GM19463 (cell line): Measurements from ENCODE around the gene METTL25.
"Not testable (repeated sequence)": the region's sequence is repeated elsewhere in the genome, so short reads cannot be mapped to it uniquely, and the experiment has no call there.

ENCODE experiments used
- ATAC-seq: cut with Tn5 transposase; IDR thresholded peaks from one replicate; pipeline ENCODE4 v1.9.1; 2021; ENCODE audit warnings: mild to moderate bottlenecking, moderate library complexity; ENCODE audit not compliant: unreplicated experiment

Gene METTL25

GRCh38 chr12:82358200-82359114 lies at the start of gene METTL25, which contains the start of gene CCDC59:
TSS of gene METTL25 (plus strand) at chr12:82358529. CDS start at chr12:82358566, 37 bp downstream.
TSS of gene CCDC59 (minus strand) at chr12:82358387. CDS start at chr12:82358376, 11 bp downstream.
- peak; percentile 86 for ATAC-seq

- no peak for ATAC-seq
Measured at GRCh38 chr12:82314406-82314892, 43.9 kb upstream of the METTL25 start.

GRCh38 chr12:82319276-82319675 lies 39.1 kb upstream of the METTL25 start:
- ATAC-seq, result no peak

GRCh38 chr12:82325540-82326336 lies 32.6 kb upstream of the METTL25 start:
- ATAC-seq, result no peak

GRCh38 chr12:82326905-82327503 lies 31.3 kb upstream of the METTL25 start:
- no peak for ATAC-seq

- ATAC-seq, result no peak
Measured at GRCh38 chr12:82327861-82328260, 30.5 kb upstream of the METTL25 start.

- no peak for ATAC-seq
Measured at GRCh38 chr12:82329508-82329907, 28.8 kb upstream of the METTL25 start.

GRCh38 chr12:82350161-82350560 lies 8.2 kb upstream of the METTL25 start:
- no peak for ATAC-seq

GRCh38 chr12:82351390-82351789 lies 6.9 kb upstream of the METTL25 start:
- ATAC-seq, result no peak

- ATAC-seq, result no peak
Measured at GRCh38 chr12:82357340-82357739, 989 bp upstream of the METTL25 start.

- no peak for ATAC-seq
Measured at GRCh38 chr12:82357845-82358199, 507 bp upstream of the METTL25 start.

GRCh38 chr12:82359115-82359478 lies 768 bp downstream of the METTL25 start:
- peak; percentile 7 for ATAC-seq

- not testable (repeated sequence) for ATAC-seq
Measured at GRCh38 chr12:82360834-82361233, 2.5 kb downstream of the METTL25 start.

GRCh38 chr12:82361461-82361915 lies 3.2 kb downstream of the METTL25 start:
- no peak for ATAC-seq

GRCh38 chr12:82363990-82364389 lies 5.7 kb downstream of the METTL25 start:
- no peak for ATAC-seq

- ATAC-seq, result peak; percentile 59
Measured at GRCh38 chr12:82366197-82366596, 7.9 kb downstream of the METTL25 start.

- no peak for ATAC-seq
Measured at GRCh38 chr12:82375201-82375600, 16.9 kb downstream of the METTL25 start.

- ATAC-seq, result no peak
Measured at GRCh38 chr12:82378997-82379396, 20.7 kb downstream of the METTL25 start.

GRCh38 chr12:82383930-82384552 lies 25.7 kb downstream of the METTL25 start:
- peak; percentile 55 for ATAC-seq

GRCh38 chr12:82398879-82399278 lies 40.5 kb downstream of the METTL25 start:
- no peak for ATAC-seq

- ATAC-seq, result no peak
Measured at GRCh38 chr12:82400819-82401218, 42.5 kb downstream of the METTL25 start.
